NCI-H82 treated with DMSO at 0.1 percent for 48 hours (cell line): ENCODE results near the gene IDE.
"Not testable (repeated sequence)": the region's sequence is repeated elsewhere in the genome, so short reads cannot be mapped to it uniquely, and the experiment has no call there.

Experiments
- DNase-seq: peaks from one replicate; lab custom pipeline; 2025; ENCODE audit not compliant: unreplicated experiment; lab: John Stamatoyannopoulos, UW

Gene IDE

DNA sequence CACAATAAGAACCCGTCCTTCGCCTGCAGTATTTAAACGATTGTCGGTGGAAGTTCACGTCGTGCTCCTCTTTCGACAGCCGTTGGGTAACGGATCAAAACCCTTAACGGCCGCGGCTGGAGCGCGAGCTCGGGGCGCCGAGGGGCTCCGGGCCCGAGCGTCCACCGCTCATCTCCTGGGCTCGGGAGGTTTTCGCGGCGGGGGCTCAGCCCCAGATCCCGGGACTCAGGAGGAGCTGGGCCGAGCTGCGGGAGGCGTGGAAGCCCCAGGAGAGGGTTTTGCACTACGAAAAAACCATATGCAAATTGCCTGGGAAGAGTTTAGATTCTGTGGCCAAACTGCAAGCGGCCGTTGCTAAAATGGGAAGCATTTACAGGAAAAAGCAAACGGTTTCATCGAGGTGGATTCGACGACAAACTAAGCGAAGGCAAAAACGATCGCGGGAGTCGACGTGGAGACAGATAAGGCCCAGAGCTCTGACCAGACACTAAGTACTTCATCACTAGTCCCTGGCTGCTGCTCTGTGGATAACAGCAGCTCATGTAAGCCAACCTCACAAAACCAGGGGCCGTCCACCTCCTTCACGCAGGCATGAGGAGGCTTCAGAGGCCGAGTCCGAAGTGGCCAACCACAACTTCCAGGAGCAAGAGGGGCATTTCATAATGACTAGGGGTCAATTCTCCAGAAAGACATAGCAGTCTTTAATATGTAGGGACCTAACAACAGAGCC, 153.2 kb downstream of the IDE start:
- no peak for DNase-seq

DNA sequence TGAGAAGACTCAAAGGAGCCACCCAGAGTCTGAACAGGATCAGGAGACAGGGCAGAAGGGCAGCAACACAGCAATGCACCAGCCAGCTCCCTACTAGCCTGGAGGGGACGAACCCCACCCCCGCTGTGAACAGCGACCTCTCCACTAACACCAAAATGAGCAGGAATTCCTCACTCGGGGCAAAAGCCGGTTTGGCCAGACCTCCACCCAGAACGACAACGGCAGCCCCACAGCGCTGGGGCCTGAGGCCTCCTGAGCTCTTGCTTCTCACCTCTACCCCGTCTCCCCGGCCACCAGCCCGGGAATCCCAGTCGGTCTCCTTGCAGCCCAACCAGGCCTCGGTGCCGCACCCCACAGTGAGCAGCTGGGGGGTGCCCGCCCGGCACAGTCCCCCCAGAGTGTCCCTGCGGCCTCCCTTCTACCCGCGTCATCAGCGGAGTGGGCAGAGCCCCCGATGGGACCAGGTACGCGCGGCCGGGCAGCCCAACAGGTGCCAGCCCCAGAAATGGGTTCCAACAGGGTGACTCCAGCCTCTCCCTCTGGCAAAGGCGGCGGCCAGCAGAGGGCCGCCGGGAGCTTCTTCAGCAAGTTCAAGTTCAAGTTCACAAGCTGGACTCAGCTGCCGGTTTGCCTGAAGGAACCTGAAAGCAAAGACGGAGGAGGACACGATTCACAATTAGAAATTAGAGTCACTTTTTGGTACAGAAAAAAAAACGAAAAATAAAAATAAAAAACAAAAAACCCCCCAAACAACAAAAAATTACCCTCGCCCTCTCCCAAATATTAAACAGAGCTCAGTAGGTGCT, 153.9 kb downstream of the IDE start:
- no peak for DNase-seq

DNA sequence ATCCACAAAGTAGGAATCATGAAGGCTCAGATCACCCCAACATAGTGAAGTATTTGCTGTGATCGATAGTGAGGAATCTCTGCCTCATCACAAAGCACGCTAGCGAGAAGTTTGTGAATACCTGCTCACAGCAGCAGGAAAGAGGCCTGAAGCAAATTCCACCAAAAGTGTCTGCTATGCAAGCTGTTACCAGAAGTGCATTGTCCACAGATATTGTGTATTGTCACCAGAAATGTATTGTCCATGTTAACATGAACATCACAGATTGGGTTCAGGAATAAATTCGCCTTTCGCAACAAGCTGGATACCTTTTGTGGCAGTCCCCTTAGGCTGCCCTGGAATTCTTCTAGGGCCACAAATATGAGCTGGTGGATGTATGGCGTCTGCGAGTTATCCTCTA, 155.0 kb downstream of the IDE start:
- DNase-seq, result no peak

DNA sequence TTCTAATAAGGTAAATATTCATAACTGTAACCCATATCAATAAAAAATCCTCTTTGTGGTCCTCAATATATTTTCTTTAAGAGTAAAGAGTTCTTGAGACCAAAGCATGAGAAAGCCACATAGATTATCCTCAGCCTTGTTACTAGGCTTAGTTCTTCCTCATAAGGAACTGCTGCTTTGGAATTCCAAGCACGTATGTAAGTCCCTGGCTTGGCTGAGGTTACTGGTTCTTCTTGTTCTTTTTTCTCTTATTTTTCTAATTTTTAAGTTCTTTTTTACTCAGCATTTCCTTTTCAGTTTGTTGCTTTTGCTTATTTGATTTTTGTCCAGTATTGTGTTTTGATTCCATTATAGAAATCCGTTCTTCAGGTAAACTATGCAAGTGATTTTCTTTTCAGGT, 155.7 kb downstream of the IDE start:
- DNase-seq, result no peak

DNA sequence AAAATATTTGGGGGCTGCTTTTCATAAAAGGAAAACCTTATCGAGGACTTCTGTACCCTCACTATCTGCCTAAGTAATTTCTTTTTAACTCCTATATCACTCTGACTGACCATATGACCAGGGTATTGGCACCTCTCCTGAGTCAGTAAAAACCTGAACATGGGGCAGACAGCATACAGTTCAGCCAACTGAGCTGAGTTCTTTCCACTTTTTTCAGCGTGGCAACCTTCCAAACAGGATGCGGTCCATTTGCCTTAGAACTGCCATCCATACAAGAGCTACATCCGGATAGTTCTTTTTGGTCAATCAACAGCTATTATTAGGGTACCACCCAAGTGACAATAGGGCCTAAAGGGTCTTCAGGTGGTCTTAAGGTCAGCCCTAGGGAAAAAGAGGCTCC, 160.4 kb downstream of the IDE start:
- DNase-seq, result no peak

DNA sequence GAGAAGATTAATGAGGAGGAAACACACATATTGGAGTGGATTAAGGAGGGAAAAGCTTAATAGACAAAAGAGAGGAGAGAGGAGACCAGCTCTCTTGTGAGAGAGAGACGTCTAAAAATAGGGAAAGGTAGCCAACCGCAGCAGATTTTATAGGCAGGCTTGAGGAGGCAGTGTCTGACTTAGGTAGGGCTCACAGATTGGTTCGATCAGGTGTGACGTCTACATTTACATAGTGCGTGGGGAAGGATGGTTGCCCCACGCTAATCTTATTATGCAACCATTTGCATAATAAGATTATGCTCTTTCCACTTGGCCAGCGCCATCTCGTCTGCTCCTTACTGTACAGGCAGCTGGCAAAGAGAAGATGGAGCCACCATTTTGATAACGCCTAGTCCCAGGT, 160.9 kb downstream of the IDE start:
- peak; percentile 80 for DNase-seq

DNA sequence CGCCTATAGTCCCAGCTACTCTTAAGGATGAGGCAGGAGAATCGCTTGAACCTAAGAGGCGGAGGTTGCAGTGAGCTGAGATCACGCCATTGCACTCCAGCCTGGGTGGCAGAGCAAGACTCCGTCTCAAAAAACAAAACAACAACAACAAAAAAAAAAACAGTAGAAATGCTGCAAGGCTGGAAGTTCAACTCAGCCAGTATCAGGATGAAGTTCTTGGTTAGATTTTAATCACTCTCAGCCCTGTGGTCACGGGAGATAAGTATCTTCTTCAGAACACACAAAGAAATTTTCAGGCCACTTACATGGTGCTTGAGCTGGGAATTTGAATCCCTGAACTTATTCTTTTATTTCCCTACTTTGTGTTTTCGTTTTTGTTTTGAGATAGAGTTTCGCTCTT, 162.5 kb downstream of the IDE start:
- DNase-seq, result no peak

DNA sequence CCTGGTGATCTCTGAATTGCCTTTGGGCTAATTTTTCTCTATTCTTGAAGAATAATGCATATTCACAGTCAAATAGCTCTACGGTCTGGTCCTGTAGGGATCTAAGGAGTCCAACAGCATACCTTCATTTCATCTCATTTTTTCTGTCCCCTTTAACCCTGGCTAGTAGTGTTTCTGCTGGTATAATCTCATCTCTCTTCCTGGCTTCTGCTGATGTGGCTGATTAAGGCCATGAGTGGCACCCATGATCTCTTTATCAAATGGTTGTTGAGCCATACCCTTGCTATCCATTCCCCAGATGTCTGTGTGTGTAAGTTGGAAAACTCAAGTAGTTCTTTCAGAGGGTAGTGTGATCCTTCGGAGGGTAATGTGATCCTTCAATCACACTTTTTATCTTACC, 163.4 kb downstream of the IDE start:
- DNase-seq, result no peak

DNA sequence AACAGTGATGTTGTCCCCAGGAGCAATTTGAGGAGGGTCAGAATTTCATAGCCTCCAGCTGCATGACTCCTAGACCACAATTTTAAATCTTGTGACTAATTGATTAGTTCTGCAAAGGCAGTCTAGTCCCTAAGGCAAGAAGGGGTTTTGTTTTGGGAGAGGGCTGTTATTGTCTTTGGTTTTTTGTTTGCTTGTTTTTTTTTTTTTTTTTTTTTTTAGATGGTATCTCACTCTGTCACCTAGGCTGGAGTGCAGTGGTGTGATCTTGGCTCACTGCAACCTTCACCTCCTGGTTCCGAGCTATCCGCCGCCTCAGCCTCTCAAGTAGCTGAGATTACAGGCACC, 165.9 kb downstream of the IDE start:
- DNase-seq, result no peak

DNA sequence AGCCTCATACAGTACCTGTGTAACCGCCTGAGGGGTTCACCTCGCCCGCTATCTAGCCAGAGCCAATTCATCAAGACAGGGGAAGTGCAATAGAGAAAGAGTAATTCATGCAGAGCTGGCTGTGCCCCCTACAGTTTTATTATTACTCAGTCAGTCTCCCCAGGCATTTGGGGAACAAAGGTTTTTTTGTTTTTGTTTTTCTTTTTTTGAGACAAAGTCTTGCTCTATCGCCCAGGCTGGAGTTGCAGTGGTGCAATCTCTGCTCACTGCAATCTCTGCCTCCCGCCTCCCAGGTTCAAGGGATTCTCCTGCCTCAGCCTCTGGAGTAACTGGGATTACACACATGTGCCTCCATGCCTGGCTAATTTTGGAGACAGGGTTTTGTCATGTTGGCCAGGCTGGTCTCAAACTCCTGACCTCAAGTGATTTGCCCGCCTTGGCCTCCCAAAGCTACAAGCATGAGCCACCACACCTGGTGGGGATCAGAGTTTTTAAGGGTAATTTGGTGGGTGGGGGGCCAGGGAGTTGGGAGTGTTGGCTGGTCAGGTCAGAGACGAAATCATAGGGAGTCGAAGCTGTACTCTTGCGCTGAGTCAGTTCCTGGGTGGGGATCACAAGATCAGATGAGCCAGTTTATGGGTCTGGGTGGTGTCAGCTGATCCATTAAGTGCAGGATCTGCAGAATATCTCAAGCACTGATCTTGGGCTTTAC, 166.4 kb downstream of the IDE start:
- DNase-seq, result no peak

DNA sequence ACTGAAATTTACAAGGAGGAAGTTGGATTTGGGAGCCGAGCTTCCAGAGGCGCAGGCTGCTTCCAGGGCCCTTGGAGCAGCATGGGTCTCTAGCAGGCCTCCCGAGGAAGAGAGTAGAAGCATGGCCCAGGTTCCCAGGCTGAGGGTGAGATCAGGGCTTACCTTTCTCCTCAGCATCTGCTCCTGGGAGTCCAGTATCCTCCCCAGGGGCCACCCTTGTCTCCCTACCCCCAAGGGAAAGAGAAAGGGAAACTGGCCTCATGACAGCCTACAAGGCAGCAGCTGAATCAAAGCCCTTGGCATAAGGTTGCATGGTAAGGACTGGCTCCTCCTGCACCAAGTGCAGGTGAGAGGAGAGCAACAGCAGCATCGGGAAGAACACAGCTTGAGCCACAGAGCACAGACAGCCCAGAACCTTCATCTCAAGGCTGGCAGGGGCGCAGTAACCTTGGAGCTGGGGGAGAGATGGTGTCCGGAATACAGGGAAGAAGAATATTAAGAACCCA, 168.4 kb downstream of the IDE start:
- no peak for DNase-seq

DNA sequence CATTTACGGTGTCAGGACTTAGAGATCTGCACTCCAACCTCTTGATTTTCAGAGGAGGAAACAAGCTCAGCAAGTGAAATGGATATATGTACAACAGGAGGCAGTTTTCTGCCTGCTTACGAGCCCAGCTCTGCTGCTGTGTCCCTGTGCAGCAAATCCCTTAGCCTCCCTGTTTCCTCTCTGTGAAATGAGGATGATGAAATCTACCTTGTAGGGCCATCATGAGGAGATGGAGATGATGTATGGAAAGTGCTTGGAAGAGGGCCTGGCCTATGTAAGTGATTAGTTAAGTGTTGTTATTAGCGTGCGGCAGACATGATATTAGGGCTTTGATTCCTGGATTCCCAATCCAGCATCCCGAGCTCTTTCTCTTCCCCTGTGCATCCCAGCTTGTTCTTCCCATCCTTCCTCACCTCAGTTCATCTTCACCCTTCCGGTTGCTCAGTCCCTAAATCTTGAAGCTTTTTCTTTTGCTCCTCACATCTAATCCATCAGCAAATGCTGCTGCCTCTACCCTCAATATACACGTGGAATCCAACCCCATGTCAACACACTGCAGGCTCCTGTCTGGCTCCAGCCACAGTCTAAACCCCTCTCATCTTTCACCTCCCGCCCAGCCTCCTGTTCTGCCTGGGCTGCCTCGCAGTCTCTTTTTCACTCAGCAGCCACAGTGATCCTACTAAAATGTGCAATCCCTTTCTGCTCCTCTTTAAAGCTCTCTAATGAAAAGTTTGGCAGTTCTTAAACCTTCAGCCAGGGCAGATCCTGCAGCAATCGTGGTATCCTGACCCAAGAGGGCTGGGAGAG, 169.1 kb downstream of the IDE start:
- no peak for DNase-seq

DNA sequence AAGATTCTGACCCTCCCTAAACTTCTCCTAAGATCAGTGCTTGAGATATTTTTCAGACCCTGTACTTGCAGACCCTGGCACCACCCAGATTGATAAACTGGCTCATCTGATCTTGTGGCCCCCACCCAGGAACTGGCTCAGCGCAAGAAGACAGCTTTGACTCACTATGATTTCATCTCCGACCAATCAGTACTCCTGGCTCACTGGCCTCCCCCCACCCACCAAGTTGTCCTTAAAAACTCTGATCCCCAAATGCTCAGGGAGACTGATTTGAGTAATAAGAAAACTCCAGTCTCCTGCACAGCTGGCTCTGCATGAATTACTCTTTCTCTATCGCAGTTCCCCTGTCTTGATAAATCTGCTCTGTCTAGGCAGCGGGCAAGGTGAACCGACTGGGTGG, 171.7 kb downstream of the IDE start:
- DNase-seq, result not testable (repeated sequence)
